Hepatic stellate cell (primary cell): ENCODE data around the gene EPHB1.

ENCODE experiments used
- DNase-seq: peaks from one replicate; pipeline ENCODE4 v3.0.0; 2011; ENCODE audit warnings: low spot score

Gene EPHB1

GRCh38 chr3:135260025-135260424 is 465.0 kb downstream of the EPHB1 start:
- DNase-seq = no peak

GRCh38 chr3:135261214-135261775 is 466.2 kb downstream of the EPHB1 start:
- no peak for DNase-seq

- no peak for DNase-seq
These were observed 466.9 kb downstream of the EPHB1 start for GRCh38 chr3:135261916-135262315.

- no peak for DNase-seq
These were observed 467.4 kb downstream of the EPHB1 start for GRCh38 chr3:135262441-135262840.

GRCh38 chr3:135263331-135263730 is 468.3 kb downstream of the EPHB1 start:
- no peak for DNase-seq

GRCh38 chr3:135267487-135267886 is 472.4 kb downstream of the EPHB1 start:
- DNase-seq = no peak

GRCh38 chr3:135268941-135269532 is 474.0 kb downstream of the EPHB1 start:
- DNase-seq = no peak

- no peak for DNase-seq
These were observed 476.3 kb downstream of the EPHB1 start for GRCh38 chr3:135271177-135272025.

GRCh38 chr3:135272026-135272669 is 477.1 kb downstream of the EPHB1 start:
- DNase-seq = no peak

- DNase-seq = no peak
These were observed 497.1 kb downstream of the EPHB1 start for GRCh38 chr3:135292162-135292561.

GRCh38 chr3:135301670-135302069 is 506.6 kb downstream of the EPHB1 start:
- no peak for DNase-seq

GRCh38 chr3:135304378-135304777 is 509.3 kb downstream of the EPHB1 start:
- no peak for DNase-seq
